ENCODE data around the gene POLD1. TPM values are rescaled to one million over a fixed set of nuclear protein-coding genes. Genes with fewer than 3 reads are reported as not detected.

The POLD1 gene
- polyA plus RNA-seq, 3 donors = 9.3 to 22.4 (median 15.6) TPM

DNA sequence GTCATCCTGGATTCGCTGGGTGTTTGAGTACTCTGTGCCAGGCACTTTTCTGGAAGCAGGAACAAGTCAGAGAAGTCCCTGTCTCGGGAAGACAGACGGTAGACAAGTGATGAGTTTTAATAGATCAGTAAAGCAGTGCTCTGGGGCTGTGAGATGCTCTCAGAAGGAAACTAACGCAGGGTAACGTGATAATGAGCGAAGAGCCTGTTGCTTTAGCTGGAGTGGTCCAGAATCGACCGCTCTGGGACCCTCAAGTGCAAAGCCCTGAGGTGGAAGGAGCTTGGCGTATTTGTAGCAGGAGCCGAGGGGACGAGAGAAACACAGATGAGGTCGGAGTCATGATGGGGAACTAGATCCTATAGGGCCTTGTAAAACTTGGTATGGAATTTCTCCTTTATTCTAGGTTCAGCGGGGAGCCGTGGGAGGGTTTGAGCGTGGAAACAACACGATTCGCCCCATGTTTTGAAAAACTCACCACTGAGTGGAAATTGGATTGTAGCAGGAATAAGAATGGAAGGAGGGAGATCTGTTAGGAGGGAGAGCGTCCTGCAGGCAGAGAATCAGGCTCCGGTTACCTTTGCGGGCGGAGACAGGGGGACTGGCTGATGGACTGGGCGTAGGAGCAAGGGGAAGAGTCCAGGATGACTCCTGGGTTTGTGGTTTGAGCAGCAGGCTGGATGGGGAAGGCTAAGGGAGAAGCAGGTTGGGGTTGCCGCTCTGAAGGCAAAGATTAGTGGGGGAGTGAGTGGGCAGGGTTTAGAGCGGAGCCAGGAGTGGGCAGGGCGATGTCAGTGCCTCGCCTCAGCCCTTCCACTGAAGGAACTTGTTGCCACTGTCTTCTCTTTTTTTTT, 763 bp downstream of the POLD1 start:
- peaks cover 48 to 60% of the 10 kb centered on the region in 2 donors for H3K4me1 ChIP-seq (ENCODE audit: control insufficient read depth in 1 of 2, insufficient read depth in 2 of 2, low read length in 2 of 2)
- peaks cover 21 to 27% of the 10 kb centered on the region in 2 donors for H3K36me3 Mint-ChIP-seq
- H3K27ac Mint-ChIP-seq = peak overlapping the region; percentile 91 to 98 (median 96)
- H3K4me3 ChIP-seq (replicated peaks in 1 of 3; ENCODE audit: low read depth in 2 of 3, low read length in 3 of 3) = peak overlapping the region; percentile 45 to 86 (median 48)
- H2AFZ ChIP-seq (ENCODE audit: insufficient read depth, low read depth, low read length, poor library complexity, severe bottlenecking) = peak overlapping the region; percentile 64
- peaks cover 48% of the 10 kb centered on the region for H3K79me2 ChIP-seq (ENCODE audit: insufficient read depth, low read length)
- H3K27ac ChIP-seq (ENCODE audit: low read depth in 1 of 2, low read length in 2 of 2) = peak overlapping the region; percentile 8 to 71
- peak overlapping the region; percentile 82 to 95 for H3K4me3 Mint-ChIP-seq
- no peaks in the 10 kb centered on the region for H3K27me3 ChIP-seq (ENCODE audit: control insufficient read depth in 2 of 2, insufficient read depth in 2 of 2, low read length in 2 of 2)
- H3K4me1 Mint-ChIP-seq = peaks cover 52% of the 10 kb centered on the region
- TF ChIP-seq, protein P1, sequence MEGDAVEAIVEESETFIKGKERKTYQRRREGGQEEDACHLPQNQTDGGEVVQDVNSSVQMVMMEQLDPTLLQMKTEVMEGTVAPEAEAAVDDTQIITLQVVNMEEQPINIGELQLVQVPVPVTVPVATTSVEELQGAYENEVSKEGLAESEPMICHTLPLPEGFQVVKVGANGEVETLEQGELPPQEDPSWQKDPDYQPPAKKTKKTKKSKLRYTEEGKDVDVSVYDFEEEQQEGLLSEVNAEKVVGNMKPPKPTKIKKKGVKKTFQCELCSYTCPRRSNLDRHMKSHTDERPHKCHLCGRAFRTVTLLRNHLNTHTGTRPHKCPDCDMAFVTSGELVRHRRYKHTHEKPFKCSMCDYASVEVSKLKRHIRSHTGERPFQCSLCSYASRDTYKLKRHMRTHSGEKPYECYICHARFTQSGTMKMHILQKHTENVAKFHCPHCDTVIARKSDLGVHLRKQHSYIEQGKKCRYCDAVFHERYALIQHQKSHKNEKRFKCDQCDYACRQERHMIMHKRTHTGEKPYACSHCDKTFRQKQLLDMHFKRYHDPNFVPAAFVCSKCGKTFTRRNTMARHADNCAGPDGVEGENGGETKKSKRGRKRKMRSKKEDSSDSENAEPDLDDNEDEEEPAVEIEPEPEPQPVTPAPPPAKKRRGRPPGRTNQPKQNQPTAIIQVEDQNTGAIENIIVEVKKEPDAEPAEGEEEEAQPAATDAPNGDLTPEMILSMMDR (IDR thresholded peaks at IDR 0.05) = no peak
- peak overlapping the region; percentile 61 for H3K9ac ChIP-seq (ENCODE audit: insufficient read depth, low read length, poor library complexity, severe bottlenecking)
- peak overlapping the region; percentile 99 for H3K4me2 ChIP-seq (replicated peaks; ENCODE audit: extremely low read depth, low read length, poor library complexity, severe bottlenecking)
- no peaks in the 10 kb centered on the region for H3K9me3 ChIP-seq (replicated peaks in 1 of 2; ENCODE audit: control insufficient read depth in 1 of 2, insufficient read depth in 1 of 2, low read length in 2 of 2)
- H4K20me1 ChIP-seq (ENCODE audit: insufficient read depth, low read length) = peaks cover 38% of the 10 kb centered on the region
- 17% methylated on average over 25 of the region's 26 CpGs for WGBS (ENCODE audit: insufficient coverage)
- intact Hi-C loops (cut with micrococcal nuclease) = loop anchor here in 1 of 2 donors (1.0 to 5.0 kb wide), 3 partner anchors 47 to 127 kb away; partner anchors contain the start of genes ASPDH, JOSD2, KCNC3 and MYBPC2
- H3K36me3 ChIP-seq (replicated peaks in 1 of 2; ENCODE audit: control insufficient read depth in 1 of 2, insufficient read depth in 2 of 2, low read length in 2 of 2) = peaks cover 29 to 30% of the 10 kb centered on the region in 2 donors
- no peak for DNase-seq
- H3K9me3 Mint-ChIP-seq = peaks cover 0 to 4% (median 0%) of the 10 kb centered on the region in 7 donors
- H3K27me3 Mint-ChIP-seq (ENCODE audit: low read depth in 3 of 3) = peaks cover 0 to 5% (median 3%) of the 10 kb centered on the region in 3 donors

DNA sequence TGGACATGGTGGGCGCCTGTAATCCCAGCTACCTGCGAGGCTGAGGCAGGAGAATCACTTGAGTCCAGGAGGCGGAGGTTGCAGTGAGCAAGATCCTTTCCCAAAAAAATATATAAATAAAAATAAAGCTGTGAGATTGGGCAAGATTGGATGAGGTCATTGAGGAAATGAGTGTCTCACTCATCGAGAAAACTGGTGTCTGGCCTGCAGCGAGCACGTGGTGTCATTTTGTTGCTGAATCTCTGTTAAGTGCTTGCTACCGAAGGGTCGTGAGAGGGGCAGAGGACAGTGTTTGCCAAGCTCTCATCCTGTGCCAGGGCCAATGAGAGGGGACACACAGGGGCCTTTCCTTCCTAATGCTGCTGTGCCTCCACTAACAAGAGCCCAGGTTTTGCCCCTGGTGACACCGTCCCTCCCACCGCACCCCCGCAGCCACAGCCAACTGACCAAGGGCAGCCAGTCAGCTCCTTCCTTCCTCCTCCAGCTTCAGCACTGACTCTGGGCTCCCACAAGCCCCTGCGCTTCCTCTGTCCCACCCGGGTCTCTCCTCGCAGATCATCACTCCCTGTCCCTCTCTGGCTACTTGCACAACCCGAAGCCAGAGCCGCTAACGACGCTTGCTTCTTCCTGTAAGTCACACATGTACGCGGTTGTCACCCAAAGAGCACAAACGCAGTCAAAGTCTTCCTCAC, 3.2 kb downstream of the POLD1 start:
- Mint-ChIP-seq H3K4me3 (peak overlapping the region; percentile 84 to 94), H3K36me3 (peaks cover 1 to 23% of the 10 kb centered on the region in 2 donors), H3K27ac (peak overlapping the region; percentile 94 to 98 (median 97)), H3K27me3 (ENCODE audit: low read depth in 3 of 3) (peaks cover 0 to 3% (median 2%) of the 10 kb centered on the region in 3 donors), H3K4me1 (peaks cover 52% of the 10 kb centered on the region), H3K9me3 (peaks cover 0 to 4% (median 3%) of the 10 kb centered on the region in 7 donors)
- TF ChIP-seq, protein P1 (IDR thresholded peaks at IDR 0.05) = no peak
- H3K79me2 ChIP-seq (ENCODE audit: insufficient read depth, low read length) = peaks cover 62% of the 10 kb centered on the region
- peak; percentile 85 to 91 (median 87) for DNase-seq
- H3K36me3 ChIP-seq (replicated peaks in 1 of 2; ENCODE audit: control insufficient read depth in 1 of 2, insufficient read depth in 2 of 2, low read length in 2 of 2) = peaks cover 5 to 6% of the 10 kb centered on the region in 2 donors
- H3K27ac ChIP-seq (ENCODE audit: low read depth in 1 of 2, low read length in 2 of 2) = peak overlapping the region; percentile 82 to 96
- no peaks in the 10 kb centered on the region for H3K27me3 ChIP-seq (ENCODE audit: control insufficient read depth in 2 of 2, insufficient read depth in 2 of 2, low read length in 2 of 2)
- no peaks in the 10 kb centered on the region for H3K9me3 ChIP-seq (replicated peaks in 1 of 2; ENCODE audit: control insufficient read depth in 1 of 2, insufficient read depth in 1 of 2, low read length in 2 of 2)
- H3K4me2 ChIP-seq (replicated peaks; ENCODE audit: extremely low read depth, low read length, poor library complexity, severe bottlenecking) = peak overlapping the region; percentile 81
- H3K4me3 ChIP-seq (replicated peaks in 1 of 3; ENCODE audit: low read depth in 2 of 3, low read length in 3 of 3) = peak overlapping the region; percentile 24 to 86 (median 34)
- peaks cover 48 to 60% of the 10 kb centered on the region in 2 donors for H3K4me1 ChIP-seq (ENCODE audit: control insufficient read depth in 1 of 2, insufficient read depth in 2 of 2, low read length in 2 of 2)
- intact Hi-C loops (cut with micrococcal nuclease) = loop anchor here in 1 of 2 donors (5.0 kb wide), 1 partner anchor 45 kb away; the partner anchor contains the start of gene MYBPC2
- H4K20me1 ChIP-seq (ENCODE audit: insufficient read depth, low read length) = peaks cover 14% of the 10 kb centered on the region
- 3% methylated on average over 18 of the region's 21 CpGs for WGBS (ENCODE audit: insufficient coverage)
- H2AFZ ChIP-seq (ENCODE audit: insufficient read depth, low read depth, low read length, poor library complexity, severe bottlenecking) = peak overlapping the region; percentile 76
- H3K9ac ChIP-seq (ENCODE audit: insufficient read depth, low read length, poor library complexity, severe bottlenecking) = peak overlapping the region; percentile 53

All from CD14-positive monocyte (primary cell).